Measurements from ENCODE around the gene CASK. TPM values are rescaled to one million over a fixed set of nuclear protein-coding genes. Genes with fewer than 3 reads are reported as not detected.

Gene CASK
- total and polyA plus RNA-seq, 7 donors: 9.5 to 37.1 (median 18.4) TPM

- intact Hi-C loops (cut with DNase I): no loop called here
- WGBS, 2 donors: 30 to 35% methylated on average over 1 of the region's 1 CpG
- Histone ChIP-seq H3K27me3 (no peaks in the 10 kb centered on the region), H3K4me1 (no peaks in the 10 kb centered on the region), H3K27ac (no peak overlapping the region), H3K4me3 (no peak overlapping the region), H3K36me3 (no peaks in the 10 kb centered on the region), H3K9me3 (no peaks in the 10 kb centered on the region)
- TF ChIP-seq, protein P1, sequence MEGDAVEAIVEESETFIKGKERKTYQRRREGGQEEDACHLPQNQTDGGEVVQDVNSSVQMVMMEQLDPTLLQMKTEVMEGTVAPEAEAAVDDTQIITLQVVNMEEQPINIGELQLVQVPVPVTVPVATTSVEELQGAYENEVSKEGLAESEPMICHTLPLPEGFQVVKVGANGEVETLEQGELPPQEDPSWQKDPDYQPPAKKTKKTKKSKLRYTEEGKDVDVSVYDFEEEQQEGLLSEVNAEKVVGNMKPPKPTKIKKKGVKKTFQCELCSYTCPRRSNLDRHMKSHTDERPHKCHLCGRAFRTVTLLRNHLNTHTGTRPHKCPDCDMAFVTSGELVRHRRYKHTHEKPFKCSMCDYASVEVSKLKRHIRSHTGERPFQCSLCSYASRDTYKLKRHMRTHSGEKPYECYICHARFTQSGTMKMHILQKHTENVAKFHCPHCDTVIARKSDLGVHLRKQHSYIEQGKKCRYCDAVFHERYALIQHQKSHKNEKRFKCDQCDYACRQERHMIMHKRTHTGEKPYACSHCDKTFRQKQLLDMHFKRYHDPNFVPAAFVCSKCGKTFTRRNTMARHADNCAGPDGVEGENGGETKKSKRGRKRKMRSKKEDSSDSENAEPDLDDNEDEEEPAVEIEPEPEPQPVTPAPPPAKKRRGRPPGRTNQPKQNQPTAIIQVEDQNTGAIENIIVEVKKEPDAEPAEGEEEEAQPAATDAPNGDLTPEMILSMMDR (IDR thresholded peaks at IDR 0.05): peak in 1 of 4 experiments; percentile 15
- TF ChIP-seq POLR2AphosphoS5 (IDR thresholded peaks at IDR 0.05): no peak
- DNase-seq: no peak
Observed at GRCh38 chrX:41734530-41734929, 188.8 kb downstream of the CASK start.

DNA sequence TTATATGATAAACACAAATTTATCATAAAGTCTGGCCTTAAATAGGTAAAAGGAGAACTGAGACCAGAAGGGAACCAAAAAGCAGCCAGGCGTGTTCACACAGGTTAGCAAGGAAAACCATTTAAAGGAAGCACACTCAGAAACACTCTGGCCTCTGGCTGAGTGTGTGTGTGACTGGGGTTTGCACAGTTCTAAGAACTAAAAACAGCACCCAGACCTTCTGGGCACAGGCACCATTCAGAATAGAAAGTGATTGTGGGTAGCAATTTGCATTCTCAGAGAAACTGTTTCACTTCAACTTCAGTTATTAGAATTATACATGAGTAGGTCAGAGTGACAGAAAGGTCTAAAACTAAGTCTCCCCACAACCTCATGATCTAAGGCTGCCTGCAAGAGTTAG is 189.4 kb downstream of the CASK start:
- TF ChIP-seq, protein P1 (IDR thresholded peaks at IDR 0.05): no peak
- TF ChIP-seq EP300 (IDR thresholded peaks at IDR 0.05): no peak
- no peak for TF ChIP-seq POLR2A (IDR thresholded peaks at IDR 0.05)
- no peak for TF ChIP-seq POLR2AphosphoS5 (IDR thresholded peaks at IDR 0.05)
- H3K36me3 ChIP-seq: no peaks in the 10 kb centered on the region
- intact Hi-C loops (cut with DNase I): no loop called here
- no peaks in the 10 kb centered on the region for H3K9me3 ChIP-seq
- H3K4me3 ChIP-seq: no peak overlapping the region
- WGBS, 2 donors: 40 to 92% methylated on average over 1 of the region's 1 CpG
- DNase-seq: no peak
- H3K4me1 ChIP-seq: no peaks in the 10 kb centered on the region
- no peaks in the 10 kb centered on the region for H3K27me3 ChIP-seq
- no peak overlapping the region for H3K27ac ChIP-seq

- 74 to 85% methylated on average over 2 of the region's 2 CpGs for WGBS, 2 donors
- H3K4me1 ChIP-seq: no peaks in the 10 kb centered on the region
- no peak overlapping the region for H3K4me3 ChIP-seq
- intact Hi-C loops (cut with DNase I): no loop called here
- no peak for DNase-seq
- H3K27me3 ChIP-seq: no peaks in the 10 kb centered on the region
- no peaks in the 10 kb centered on the region for H3K36me3 ChIP-seq
- no peaks in the 10 kb centered on the region for H3K9me3 ChIP-seq
- no peak overlapping the region for H3K27ac ChIP-seq
- TF ChIP-seq, protein P1 (IDR thresholded peaks at IDR 0.05): no peak
- TF ChIP-seq POLR2A (IDR thresholded peaks at IDR 0.05) (no peak), POLR2AphosphoS5 (IDR thresholded peaks at IDR 0.05) (no peak), EP300 (IDR thresholded peaks at IDR 0.05) (no peak)
Observed at GRCh38 chrX:41732260-41732659, 191.1 kb downstream of the CASK start.

DNA sequence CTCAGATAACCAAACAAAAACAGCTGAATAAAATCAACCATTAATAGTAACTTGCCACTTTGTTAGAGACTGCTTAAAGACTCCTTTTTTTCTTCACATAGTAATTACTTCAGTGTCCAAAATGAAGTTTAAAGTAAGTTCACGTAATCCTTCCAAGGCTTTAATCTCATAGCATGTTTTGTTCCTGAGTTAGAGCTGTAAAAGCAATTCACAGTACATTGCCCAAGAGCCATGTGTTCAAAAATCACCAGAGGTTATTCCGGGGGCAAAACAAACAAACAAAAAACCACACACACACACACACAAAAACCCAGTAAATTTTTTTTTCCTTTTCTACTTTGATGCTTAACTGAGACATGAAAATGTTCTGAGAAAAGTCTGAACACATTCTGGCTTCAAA is 193.3 kb downstream of the CASK start:
- Histone ChIP-seq H3K4me3 (no peak overlapping the region), H3K4me1 (no peaks in the 10 kb centered on the region), H3K9me3 (no peaks in the 10 kb centered on the region), H3K27ac (no peak overlapping the region), H3K27me3 (no peaks in the 10 kb centered on the region), H3K36me3 (no peaks in the 10 kb centered on the region)
- TF ChIP-seq EP300 (IDR thresholded peaks at IDR 0.05): no peak
- no peak for TF ChIP-seq POLR2A (IDR thresholded peaks at IDR 0.05)
- no peak for TF ChIP-seq POLR2AphosphoS5 (IDR thresholded peaks at IDR 0.05)
- TF ChIP-seq, protein P1 (IDR thresholded peaks at IDR 0.05): no peak
- intact Hi-C loops (cut with DNase I): no loop called here
- DNase-seq: no peak
- 45 to 50% methylated on average over 2 of the region's 2 CpGs for WGBS, 2 donors

- 79 to 84% methylated on average over 3 of the region's 3 CpGs for WGBS, 2 donors
- no peak overlapping the region for H3K4me3 ChIP-seq
- TF ChIP-seq EP300 (IDR thresholded peaks at IDR 0.05) (no peak), POLR2A (IDR thresholded peaks at IDR 0.05) (no peak), POLR2AphosphoS5 (IDR thresholded peaks at IDR 0.05) (no peak)
- TF ChIP-seq, protein P1 (IDR thresholded peaks at IDR 0.05): no peak
- no peak overlapping the region for H3K27ac ChIP-seq
- intact Hi-C loops (cut with DNase I): no loop called here
- H3K27me3 ChIP-seq: no peaks in the 10 kb centered on the region
- no peaks in the 10 kb centered on the region for H3K4me1 ChIP-seq
- H3K9me3 ChIP-seq: no peaks in the 10 kb centered on the region
- DNase-seq: no peak
- no peaks in the 10 kb centered on the region for H3K36me3 ChIP-seq
Observed at GRCh38 chrX:41728125-41728524, 195.2 kb downstream of the CASK start.

Measured in sigmoid colon (tissue), 7 donors.